HepG2 (cell line): ENCODE data around the gene NOS1. TPM values are rescaled to one million over a fixed set of nuclear protein-coding genes. Genes with fewer than 3 reads are reported as not detected.

Source experiments
- ATAC-seq: fragments of 200-7000 bp; cut with Tn5 transposase; 3 replicates; pipeline ENCODE4 v1.9.1; 2020; ENCODE audit warnings: mild to moderate bottlenecking, moderate library complexity
- BruUV-seq: library from RNA; stranded (reverse); fragments of 400-500 nt; replicated peaks from 2 replicates; lab custom pipeline; 2021; lab: Mats Ljungman, UMichigan
- CTCF ChIA-PET: fragments of 300-600 bp; formaldehyde crosslinking; extraction: SDS; loops from one replicate; lab custom pipeline; 2021; ENCODE audit warnings: low total read pairs, inconsistent platforms, low intra/inter-chr PET ratio; lab: Yijun Ruan, JAX
- POLR2A ChIA-PET: fragments of 350-600 bp; sonication (Branson Sonifier 250); formaldehyde crosslinking; loops from one replicate; lab custom pipeline; 2020; ENCODE audit warnings: antibody characterized with exemption, inconsistent platforms; lab: Yijun Ruan, JAX
- DNase-seq: peaks from one replicate; pipeline ENCODE4 v3.0.0-alpha.2; 2015; ENCODE audit warnings: low spot score
- FAIRE-seq: peaks from 3 replicates; lab custom pipeline; 2011; peaks lifted over from hg19 to GRCh38; lab: Jason Lieb, UNC
- H2AFZ ChIP-seq: one replicate; pipeline ENCODE4 v1.6.1; 2011; ENCODE audit warnings: low read length, inconsistent platforms
- H3K27ac ChIP-seq: fragments of 300-600 bp; 3 replicates; pipeline ENCODE4 v1.8.0; 2011; ENCODE audit warnings: mixed run types, mild to moderate bottlenecking, mixed read lengths, low read length, inconsistent platforms; ENCODE audit not compliant: insufficient read depth; ENCODE audit errors: extremely low read length
- H3K27me3 ChIP-seq, 2 experiments: fragments of 200-600 bp in 1 of 2; 2 replicates in 1 of 2; 3 replicates in 1 of 2; pipeline versions ENCODE4 v1.6.0 to v1.8.0; 2011; ENCODE audit warnings: low read length in 2 of 2, mild to moderate bottlenecking in 2 of 2, moderate library complexity in 2 of 2, inconsistent platforms in 1 of 2; ENCODE audit not compliant: insufficient read depth in 2 of 2, control insufficient read depth in 1 of 2
- H3K36me3 ChIP-seq, 2 experiments: fragments of 200-600 bp in 1 of 2; replicated peaks in 1 of 2; 2 replicates in 1 of 2; 3 replicates in 1 of 2; pipeline versions ENCODE4 v1.5.1 to v1.8.0; 2011; ENCODE audit warnings: low read length in 2 of 2, inconsistent platforms in 1 of 2; ENCODE audit not compliant: insufficient read depth in 2 of 2, control insufficient read depth in 1 of 2
- H3K4me1 ChIP-seq: 2 replicates; pipeline ENCODE4 v1.5.1; 2012; ENCODE audit warnings: low read length, inconsistent platforms; ENCODE audit not compliant: insufficient read depth
- H3K4me2 ChIP-seq: 2 replicates; pipeline ENCODE4 v1.6.0; 2011; ENCODE audit warnings: low read depth, low read length, inconsistent platforms
- H3K4me3 ChIP-seq, 3 experiments: fragments of 200-600 bp in 1 of 3; sonication (generic), shearing (Covaris generic) in 1 of 3; replicated peaks in 1 of 3; 2 replicates each; pipeline ENCODE4 v1.5.1; 2011 to 2016; ENCODE audit warnings: low read length in 3 of 3, inconsistent platforms in 2 of 3, low read depth in 2 of 3, mild to moderate bottlenecking in 2 of 3, control low read depth in 1 of 3, mixed read lengths in 1 of 3; ENCODE audit not compliant: insufficient read depth in 1 of 3
- H3K79me2 ChIP-seq: one replicate; pipeline ENCODE4 v1.6.1; 2011; ENCODE audit warnings: low read length, inconsistent platforms; ENCODE audit not compliant: insufficient read depth
- H3K9ac ChIP-seq: 2 replicates; pipeline ENCODE4 v1.6.0; 2011; ENCODE audit warnings: mild to moderate bottlenecking, low read depth, low read length, inconsistent platforms; ENCODE audit not compliant: insufficient read depth
- H3K9me3 ChIP-seq: 2 replicates; pipeline ENCODE4 v1.5.1; 2012; ENCODE audit warnings: mild to moderate bottlenecking, low read length
- H4K20me1 ChIP-seq: 2 replicates; pipeline ENCODE4 v1.6.0; 2011; ENCODE audit warnings: inconsistent platforms, mild to moderate bottlenecking, low read length, moderate library complexity; ENCODE audit not compliant: insufficient read depth
- HIVEP1 ChIP-seq: sonication (generic); formaldehyde crosslinking; IDR thresholded peaks from 2 replicates; pipeline ENCODE4 v1.4.0; 2020; ENCODE audit warnings: mild to moderate bottlenecking, missing genetic modification reagents
- MED1 ChIP-seq: sonication (generic); formaldehyde crosslinking; IDR thresholded peaks from 2 replicates; pipeline ENCODE4 v1.4.0; 2020; ENCODE audit warnings: missing genetic modification reagents
- ZBTB8A ChIP-seq: sonication (generic); formaldehyde crosslinking; IDR thresholded peaks from 2 replicates; pipeline ENCODE4 v1.4.0; 2020; ENCODE audit warnings: mild to moderate bottlenecking, low read depth, missing genetic modification reagents, borderline replicate concordance
- ZNF232 ChIP-seq: sonication (generic); formaldehyde crosslinking; IDR thresholded peaks from 2 replicates; pipeline ENCODE4 v1.4.0; 2020; ENCODE audit warnings: missing genetic modification reagents, borderline replicate concordance
- ZNF720 ChIP-seq: sonication (generic); formaldehyde crosslinking; IDR thresholded peaks from 2 replicates; pipeline ENCODE4 v1.4.0; 2020; ENCODE audit warnings: missing genetic modification reagents
- ZNF878 ChIP-seq: sonication (generic); formaldehyde crosslinking; IDR thresholded peaks from 2 replicates; pipeline ENCODE4 v1.8.1; 2023; ENCODE audit warnings: mild to moderate bottlenecking, missing genetic modification reagents, moderate library complexity
- WGBS: methylation state at CpG from one replicate; pipeline ENCODE4 v1.1.6; 2017; ENCODE audit warnings: low lambda C conversion rate; 5-methylcytosine and 5-hydroxymethylcytosine counted together
- in situ Hi-C: cut with HindIII; loops from 2 replicates; pipeline ENCODE4 v1.10.0; 2017; ENCODE audit warnings: low pct_unique_long_range_greater_than_20kb; ENCODE audit not compliant: extremely low pct_ligation_motif_present
- intact Hi-C: fragments of 100-400 bp; cut with micrococcal nuclease; formaldehyde crosslinking; loops from one replicate; pipeline ENCODE4 v1.10.0; 2022; ENCODE audit not compliant: unreplicated experiment
- polyA plus RNA-seq, 8 experiments: library from polyadenylated mRNA; depleted of rRNA in 3 of 8; stranded (reverse) in 7 of 8; unstranded in 1 of 8; fragments of >200 nt; fragmentation: Illumina TruSeq in 4 of 8; extraction: Trizol in 4 of 8; gene quantifications; 2 replicates each; pipeline versions ENCODE4 v1.2.1 to v1.2.3, GENCODE V29; 2011 to 2016; ENCODE audit warnings: low read depth in 4 of 8, missing spikeins in 1 of 8, mixed read lengths in 1 of 8; ENCODE audit not compliant: insufficient read depth in 1 of 8
- total RNA-seq, 5 experiments: library from RNA; depleted of rRNA; stranded (reverse); fragments of >200 nt; fragmentation: Illumina TruSeq; extraction: Trizol; gene quantifications; 2 replicates each; pipeline ENCODE4 v1.2.3, GENCODE V29; 2016; ENCODE audit warnings: low read depth in 1 of 5
- TF ChIP-seq, protein P1 (sequence below): fragments of 450-650 bp; IDR thresholded peaks from 2 replicates; pipeline ENCODE4 v1.6.1; 2017; ENCODE audit warnings: mild to moderate bottlenecking
- TF ChIP-seq, protein P2 (sequence below), 2 experiments: fragments of 450-650 bp in 1 of 2; sonication (generic) in 1 of 2; formaldehyde crosslinking in 1 of 2; IDR thresholded peaks; 2 replicates each; pipeline versions ENCODE4 v1.6.1 to v1.8.0; 2016 to 2022; ENCODE audit warnings: antibody characterized with exemption in 1 of 2, mild to moderate bottlenecking in 1 of 2, missing genetic modification reagents in 1 of 2
- TF ChIP-seq, protein P3 (sequence below): sonication (generic); formaldehyde crosslinking; conservative IDR thresholded peaks from 2 replicates; pipeline ENCODE4 v1.8.0; 2022; ENCODE audit warnings: mild to moderate bottlenecking, moderate library complexity, missing genetic modification reagents

Gene NOS1
- total and polyA plus RNA-seq, 2 of the 13 experiments (the other 11 are each of a cell fraction or from before 2014, with no cell fraction given) = not detected

DNA sequence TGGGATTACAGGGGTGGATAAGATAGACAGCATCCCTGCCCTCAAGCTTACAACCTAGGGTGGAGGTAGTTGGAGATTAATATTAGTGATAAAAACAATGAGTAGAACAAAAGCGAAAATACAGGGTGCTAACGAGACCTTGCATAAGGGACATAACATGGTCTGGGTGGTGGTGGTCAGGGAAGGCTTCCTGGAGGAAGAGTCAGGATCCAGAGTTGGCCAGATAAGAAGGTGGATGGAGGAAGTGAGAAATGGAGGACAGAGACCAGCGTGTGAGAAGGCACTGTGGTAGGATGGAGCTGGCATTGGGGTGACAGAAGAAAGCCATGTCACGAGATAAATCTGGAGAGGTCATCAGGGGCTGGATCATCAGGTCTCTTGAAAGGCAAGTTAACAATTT is 19.2 kb downstream of the NOS1 start:
- no peak overlapping the region for H3K9ac ChIP-seq
- H3K36me3 ChIP-seq = no peaks in the 10 kb centered on the region
- no peak for ATAC-seq
- in situ Hi-C loops = no loop called here
- H4K20me1 ChIP-seq = no peaks in the 10 kb centered on the region
- H2AFZ ChIP-seq = no peak overlapping the region
- no peak overlapping the region for H3K27ac ChIP-seq
- H3K4me1 ChIP-seq = no peaks in the 10 kb centered on the region
- ChIA-PET POLR2A (no interaction called here), CTCF (no interaction called here)
- H3K79me2 ChIP-seq = no peaks in the 10 kb centered on the region
- H3K4me3 ChIP-seq = no peak overlapping the region
- intact Hi-C loops = no loop called here
- no peak overlapping the region for H3K4me2 ChIP-seq
- no peak for DNase-seq
- H3K9me3 ChIP-seq = no peaks in the 10 kb centered on the region
- WGBS = 0% methylated on average over 4 of the region's 4 CpGs
- BruUV-seq = no TSS peak
- FAIRE-seq = no peak
- peaks cover 0 to under 1% of the 10 kb centered on the region in 2 experiments; a peak in 1 of 5 replicates for H3K27me3 ChIP-seq
- TF ChIP-seq MED1 (CRISPR knock-in tag) (no peak), ZNF232 (CRISPR knock-in tag) (no peak), ZNF720 (CRISPR knock-in tag) (no peak), ZNF878 (CRISPR knock-in tag) (no peak), HIVEP1 (CRISPR knock-in tag) (no peak), ZBTB8A (CRISPR knock-in tag) (no peak)
- TF ChIP-seq, protein P1, sequence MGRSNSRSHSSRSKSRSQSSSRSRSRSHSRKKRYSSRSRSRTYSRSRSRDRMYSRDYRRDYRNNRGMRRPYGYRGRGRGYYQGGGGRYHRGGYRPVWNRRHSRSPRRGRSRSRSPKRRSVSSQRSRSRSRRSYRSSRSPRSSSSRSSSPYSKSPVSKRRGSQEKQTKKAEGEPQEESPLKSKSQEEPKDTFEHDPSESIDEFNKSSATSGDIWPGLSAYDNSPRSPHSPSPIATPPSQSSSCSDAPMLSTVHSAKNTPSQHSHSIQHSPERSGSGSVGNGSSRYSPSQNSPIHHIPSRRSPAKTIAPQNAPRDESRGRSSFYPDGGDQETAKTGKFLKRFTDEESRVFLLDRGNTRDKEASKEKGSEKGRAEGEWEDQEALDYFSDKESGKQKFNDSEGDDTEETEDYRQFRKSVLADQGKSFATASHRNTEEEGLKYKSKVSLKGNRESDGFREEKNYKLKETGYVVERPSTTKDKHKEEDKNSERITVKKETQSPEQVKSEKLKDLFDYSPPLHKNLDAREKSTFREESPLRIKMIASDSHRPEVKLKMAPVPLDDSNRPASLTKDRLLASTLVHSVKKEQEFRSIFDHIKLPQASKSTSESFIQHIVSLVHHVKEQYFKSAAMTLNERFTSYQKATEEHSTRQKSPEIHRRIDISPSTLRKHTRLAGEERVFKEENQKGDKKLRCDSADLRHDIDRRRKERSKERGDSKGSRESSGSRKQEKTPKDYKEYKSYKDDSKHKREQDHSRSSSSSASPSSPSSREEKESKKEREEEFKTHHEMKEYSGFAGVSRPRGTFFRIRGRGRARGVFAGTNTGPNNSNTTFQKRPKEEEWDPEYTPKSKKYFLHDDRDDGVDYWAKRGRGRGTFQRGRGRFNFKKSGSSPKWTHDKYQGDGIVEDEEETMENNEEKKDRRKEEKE = no peak
- TF ChIP-seq, protein P2, sequence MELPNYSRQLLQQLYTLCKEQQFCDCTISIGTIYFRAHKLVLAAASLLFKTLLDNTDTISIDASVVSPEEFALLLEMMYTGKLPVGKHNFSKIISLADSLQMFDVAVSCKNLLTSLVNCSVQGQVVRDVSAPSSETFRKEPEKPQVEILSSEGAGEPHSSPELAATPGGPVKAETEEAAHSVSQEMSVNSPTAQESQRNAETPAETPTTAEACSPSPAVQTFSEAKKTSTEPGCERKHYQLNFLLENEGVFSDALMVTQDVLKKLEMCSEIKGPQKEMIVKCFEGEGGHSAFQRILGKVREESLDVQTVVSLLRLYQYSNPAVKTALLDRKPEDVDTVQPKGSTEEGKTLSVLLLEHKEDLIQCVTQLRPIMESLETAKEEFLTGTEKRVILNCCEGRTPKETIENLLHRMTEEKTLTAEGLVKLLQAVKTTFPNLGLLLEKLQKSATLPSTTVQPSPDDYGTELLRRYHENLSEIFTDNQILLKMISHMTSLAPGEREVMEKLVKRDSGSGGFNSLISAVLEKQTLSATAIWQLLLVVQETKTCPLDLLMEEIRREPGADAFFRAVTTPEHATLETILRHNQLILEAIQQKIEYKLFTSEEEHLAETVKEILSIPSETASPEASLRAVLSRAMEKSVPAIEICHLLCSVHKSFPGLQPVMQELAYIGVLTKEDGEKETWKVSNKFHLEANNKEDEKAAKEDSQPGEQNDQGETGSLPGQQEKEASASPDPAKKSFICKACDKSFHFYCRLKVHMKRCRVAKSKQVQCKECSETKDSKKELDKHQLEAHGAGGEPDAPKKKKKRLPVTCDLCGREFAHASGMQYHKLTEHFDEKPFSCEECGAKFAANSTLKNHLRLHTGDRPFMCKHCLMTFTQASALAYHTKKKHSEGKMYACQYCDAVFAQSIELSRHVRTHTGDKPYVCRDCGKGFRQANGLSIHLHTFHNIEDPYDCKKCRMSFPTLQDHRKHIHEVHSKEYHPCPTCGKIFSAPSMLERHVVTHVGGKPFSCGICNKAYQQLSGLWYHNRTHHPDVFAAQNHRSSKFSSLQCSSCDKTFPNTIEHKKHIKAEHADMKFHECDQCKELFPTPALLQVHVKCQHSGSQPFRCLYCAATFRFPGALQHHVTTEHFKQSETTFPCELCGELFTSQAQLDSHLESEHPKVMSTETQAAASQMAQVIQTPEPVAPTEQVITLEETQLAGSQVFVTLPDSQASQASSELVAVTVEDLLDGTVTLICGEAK (IDR thresholded peaks at IDR 0.05) = no peak
- TF ChIP-seq, protein P2 (CRISPR knock-in tag; IDR thresholded peaks at IDR 0.05) = no peak
- TF ChIP-seq, protein P3, sequence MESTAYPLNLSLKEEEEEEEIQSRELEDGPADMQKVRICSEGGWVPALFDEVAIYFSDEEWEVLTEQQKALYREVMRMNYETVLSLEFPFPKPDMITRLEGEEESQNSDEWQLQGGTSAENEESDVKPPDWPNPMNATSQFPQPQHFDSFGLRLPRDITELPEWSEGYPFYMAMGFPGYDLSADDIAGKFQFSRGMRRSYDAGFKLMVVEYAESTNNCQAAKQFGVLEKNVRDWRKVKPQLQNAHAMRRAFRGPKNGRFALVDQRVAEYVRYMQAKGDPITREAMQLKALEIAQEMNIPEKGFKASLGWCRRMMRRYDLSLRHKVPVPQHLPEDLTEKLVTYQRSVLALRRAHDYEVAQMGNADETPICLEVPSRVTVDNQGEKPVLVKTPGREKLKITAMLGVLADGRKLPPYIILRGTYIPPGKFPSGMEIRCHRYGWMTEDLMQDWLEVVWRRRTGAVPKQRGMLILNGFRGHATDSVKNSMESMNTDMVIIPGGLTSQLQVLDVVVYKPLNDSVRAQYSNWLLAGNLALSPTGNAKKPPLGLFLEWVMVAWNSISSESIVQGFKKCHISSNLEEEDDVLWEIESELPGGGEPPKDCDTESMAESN (CRISPR knock-in tag) = no peak
